Measurements from ENCODE around the gene PDE6G.

DNA sequence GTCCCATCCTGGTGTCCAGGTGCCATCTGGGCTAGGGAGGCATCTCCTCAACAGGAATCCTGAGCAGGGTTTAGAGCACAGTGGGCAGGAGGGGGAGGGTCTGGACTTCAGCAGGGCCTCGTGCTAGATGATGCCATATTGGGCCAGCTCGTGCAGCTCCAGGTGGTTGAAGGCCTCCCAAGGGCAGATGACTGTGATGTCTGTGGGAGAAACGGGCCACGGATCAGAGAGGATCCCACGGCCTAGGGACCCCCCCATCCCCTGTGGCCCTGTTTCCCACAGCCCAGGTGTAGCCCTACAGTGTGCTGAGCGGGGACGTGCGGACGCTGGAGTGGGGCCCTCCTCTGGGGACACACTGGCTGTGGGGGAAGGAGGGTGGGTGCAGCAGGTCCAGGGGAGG is 5.4 kb downstream of the PDE6G start:
- TF ChIP-seq, protein P1, sequence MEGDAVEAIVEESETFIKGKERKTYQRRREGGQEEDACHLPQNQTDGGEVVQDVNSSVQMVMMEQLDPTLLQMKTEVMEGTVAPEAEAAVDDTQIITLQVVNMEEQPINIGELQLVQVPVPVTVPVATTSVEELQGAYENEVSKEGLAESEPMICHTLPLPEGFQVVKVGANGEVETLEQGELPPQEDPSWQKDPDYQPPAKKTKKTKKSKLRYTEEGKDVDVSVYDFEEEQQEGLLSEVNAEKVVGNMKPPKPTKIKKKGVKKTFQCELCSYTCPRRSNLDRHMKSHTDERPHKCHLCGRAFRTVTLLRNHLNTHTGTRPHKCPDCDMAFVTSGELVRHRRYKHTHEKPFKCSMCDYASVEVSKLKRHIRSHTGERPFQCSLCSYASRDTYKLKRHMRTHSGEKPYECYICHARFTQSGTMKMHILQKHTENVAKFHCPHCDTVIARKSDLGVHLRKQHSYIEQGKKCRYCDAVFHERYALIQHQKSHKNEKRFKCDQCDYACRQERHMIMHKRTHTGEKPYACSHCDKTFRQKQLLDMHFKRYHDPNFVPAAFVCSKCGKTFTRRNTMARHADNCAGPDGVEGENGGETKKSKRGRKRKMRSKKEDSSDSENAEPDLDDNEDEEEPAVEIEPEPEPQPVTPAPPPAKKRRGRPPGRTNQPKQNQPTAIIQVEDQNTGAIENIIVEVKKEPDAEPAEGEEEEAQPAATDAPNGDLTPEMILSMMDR (IDR thresholded peaks at IDR 0.05) = no peak
- no peak for TF ChIP-seq EZH2 (IDR thresholded peaks at IDR 0.05)
- no peak for TF ChIP-seq EZH2phosphoT487 (IDR thresholded peaks at IDR 0.05)
